ENCODE results near the gene TSPAN18.

TSPAN18 gene

DNA sequence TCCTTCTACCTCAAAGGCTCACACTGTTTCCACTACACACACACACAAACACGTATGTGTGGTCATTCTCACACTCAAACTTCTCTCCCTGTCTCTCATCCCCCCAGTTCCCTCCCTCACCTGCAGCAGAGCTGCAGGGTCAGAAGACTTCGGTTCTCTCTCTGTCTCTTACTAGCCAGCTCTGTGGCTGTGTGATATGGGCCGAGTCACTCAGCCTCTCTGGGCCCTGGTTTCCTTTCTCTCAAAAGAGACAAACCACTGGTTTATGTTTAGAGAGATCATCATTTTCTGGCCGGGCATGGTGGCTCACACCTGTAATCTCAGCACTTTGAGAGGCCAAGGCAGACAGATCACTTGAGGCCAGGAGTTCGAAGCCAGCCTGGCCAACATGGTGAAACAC, 21.1 kb downstream of the TSPAN18 start:
- TF ChIP-seq, protein P1, sequence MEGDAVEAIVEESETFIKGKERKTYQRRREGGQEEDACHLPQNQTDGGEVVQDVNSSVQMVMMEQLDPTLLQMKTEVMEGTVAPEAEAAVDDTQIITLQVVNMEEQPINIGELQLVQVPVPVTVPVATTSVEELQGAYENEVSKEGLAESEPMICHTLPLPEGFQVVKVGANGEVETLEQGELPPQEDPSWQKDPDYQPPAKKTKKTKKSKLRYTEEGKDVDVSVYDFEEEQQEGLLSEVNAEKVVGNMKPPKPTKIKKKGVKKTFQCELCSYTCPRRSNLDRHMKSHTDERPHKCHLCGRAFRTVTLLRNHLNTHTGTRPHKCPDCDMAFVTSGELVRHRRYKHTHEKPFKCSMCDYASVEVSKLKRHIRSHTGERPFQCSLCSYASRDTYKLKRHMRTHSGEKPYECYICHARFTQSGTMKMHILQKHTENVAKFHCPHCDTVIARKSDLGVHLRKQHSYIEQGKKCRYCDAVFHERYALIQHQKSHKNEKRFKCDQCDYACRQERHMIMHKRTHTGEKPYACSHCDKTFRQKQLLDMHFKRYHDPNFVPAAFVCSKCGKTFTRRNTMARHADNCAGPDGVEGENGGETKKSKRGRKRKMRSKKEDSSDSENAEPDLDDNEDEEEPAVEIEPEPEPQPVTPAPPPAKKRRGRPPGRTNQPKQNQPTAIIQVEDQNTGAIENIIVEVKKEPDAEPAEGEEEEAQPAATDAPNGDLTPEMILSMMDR (IDR thresholded peaks at IDR 0.05; ENCODE audit: borderline replicate concordance, control extremely low read depth, extremely low read depth, insufficient read depth, missing control alignments), result no peak
- DNase-seq (ENCODE audit: low spot score), result no peak
- in situ Hi-C loops (cut with MboI; ENCODE audit: low sequenced_read_pairs, unreplicated experiment), result no loop called here

DNA sequence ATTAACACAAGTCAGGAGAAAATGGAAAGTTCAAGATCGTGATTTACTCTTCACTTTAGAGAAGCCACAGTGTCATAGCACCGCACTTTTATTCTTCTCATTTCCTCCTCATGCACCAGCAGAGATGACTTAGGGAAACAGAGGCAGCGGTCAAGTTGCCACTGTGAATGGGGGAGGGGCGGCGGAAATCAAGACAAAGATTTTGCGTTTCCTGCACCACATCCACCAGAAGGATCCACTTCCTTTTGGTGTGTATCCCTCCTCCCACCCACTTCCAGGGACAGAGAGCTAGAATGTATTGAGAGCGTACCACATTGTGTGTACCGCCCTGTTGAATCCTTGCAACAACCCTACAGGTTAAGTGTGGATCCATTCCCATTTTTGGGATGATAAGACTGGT, 21.8 kb downstream of the TSPAN18 start:
- DNase-seq (ENCODE audit: low spot score), result no peak
- TF ChIP-seq, protein P1 (IDR thresholded peaks at IDR 0.05; ENCODE audit: borderline replicate concordance, control extremely low read depth, extremely low read depth, insufficient read depth, missing control alignments), result no peak
- in situ Hi-C loops (cut with MboI; ENCODE audit: low sequenced_read_pairs, unreplicated experiment), result no loop called here

DNA sequence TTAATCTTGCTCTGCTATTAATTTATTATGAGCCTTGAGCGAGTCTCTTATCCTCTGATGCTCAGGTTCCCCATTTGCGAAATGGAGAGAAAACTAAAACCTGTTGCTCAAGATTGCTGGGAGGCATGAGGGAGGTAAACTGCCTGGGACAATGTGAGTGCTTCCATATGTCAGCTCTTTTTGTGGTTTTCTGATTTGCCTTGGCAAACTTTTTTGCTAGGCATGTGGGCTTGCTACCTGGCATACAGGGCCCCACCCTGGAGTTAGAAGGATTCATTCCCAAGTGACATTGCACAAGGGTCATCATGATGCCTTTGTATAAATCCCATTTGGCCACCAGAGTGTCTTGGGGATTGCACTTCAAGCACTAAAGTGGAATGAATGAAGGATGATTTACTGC, 22.4 kb downstream of the TSPAN18 start:
- no peak for DNase-seq (ENCODE audit: low spot score)
- in situ Hi-C loops (cut with MboI; ENCODE audit: low sequenced_read_pairs, unreplicated experiment), result no loop called here
- TF ChIP-seq, protein P1 (IDR thresholded peaks at IDR 0.05; ENCODE audit: borderline replicate concordance, control extremely low read depth, extremely low read depth, insufficient read depth, missing control alignments), result no peak

DNA sequence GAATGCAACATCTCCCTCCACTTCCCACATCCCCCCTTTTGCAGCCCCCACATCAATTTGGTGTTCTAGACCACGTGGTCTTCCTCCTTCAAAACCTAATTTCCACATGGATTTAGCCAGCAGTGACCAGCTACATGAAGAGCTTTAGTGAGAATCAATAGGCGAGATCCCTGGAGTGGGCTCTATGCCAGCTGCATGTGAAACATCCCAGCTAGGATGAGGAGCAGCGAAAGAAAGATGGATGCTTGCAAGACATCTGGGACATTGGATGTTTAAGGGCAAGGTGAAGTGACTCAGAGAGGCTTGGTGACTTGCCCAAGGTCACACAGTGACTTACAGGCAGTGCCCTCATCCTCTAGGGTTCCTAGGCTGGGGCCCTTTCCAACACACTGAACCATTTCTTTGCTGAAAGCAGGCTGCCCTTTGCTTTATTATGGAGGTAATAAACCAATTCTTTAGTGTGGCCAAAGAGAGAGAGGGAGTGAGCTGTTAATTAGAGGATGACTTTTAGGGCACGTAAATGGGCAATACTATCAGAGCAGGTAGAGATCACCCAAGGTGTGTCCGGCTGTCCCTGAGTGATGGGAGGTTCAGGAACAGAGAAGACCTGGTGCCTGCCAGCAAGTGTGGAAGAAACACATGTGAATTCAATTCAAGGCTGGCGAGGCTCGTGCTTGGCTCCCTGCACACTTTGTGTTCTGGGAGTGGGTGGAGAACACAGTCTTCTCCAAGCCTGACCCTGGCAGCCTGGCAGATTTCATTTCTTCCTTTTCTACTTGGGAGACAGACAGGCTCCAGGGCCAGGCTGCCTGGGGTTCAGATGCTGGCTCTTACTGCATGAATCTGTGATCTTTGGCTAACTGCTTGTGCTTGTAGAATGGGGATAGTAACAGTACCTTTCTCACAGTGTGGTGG, 24.0 kb downstream of the TSPAN18 start:
- in situ Hi-C loops (cut with MboI; ENCODE audit: low sequenced_read_pairs, unreplicated experiment), result no loop called here
- no peak for DNase-seq (ENCODE audit: low spot score)

DNA sequence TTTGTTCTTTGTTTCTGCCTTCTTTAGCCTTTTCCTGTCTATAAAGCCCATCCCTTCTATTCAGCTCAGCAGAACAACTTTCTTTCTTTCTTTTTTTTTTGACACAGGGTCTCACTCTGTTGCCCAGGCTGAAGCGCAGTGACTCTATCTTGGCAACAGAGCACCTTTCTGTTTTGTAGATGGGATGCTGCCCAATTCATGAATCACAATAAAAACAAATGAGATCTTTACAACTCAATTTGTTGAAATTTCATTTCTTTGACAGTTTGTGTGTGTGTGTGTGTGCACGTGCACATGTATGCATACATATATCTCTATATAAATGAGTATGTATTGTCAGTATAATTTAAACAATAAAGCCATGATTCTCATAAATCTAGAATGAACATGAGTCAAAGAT, 25.5 kb downstream of the TSPAN18 start:
- TF ChIP-seq, protein P1 (IDR thresholded peaks at IDR 0.05; ENCODE audit: borderline replicate concordance, control extremely low read depth, extremely low read depth, insufficient read depth, missing control alignments), result no peak
- in situ Hi-C loops (cut with MboI; ENCODE audit: low sequenced_read_pairs, unreplicated experiment), result no loop called here

More for the DNA sequence above, 24.0 kb downstream of the TSPAN18 start:
- TF ChIP-seq, protein P1 (IDR thresholded peaks at IDR 0.05; ENCODE audit: borderline replicate concordance, control extremely low read depth, extremely low read depth, insufficient read depth, missing control alignments), result no peak

DNA sequence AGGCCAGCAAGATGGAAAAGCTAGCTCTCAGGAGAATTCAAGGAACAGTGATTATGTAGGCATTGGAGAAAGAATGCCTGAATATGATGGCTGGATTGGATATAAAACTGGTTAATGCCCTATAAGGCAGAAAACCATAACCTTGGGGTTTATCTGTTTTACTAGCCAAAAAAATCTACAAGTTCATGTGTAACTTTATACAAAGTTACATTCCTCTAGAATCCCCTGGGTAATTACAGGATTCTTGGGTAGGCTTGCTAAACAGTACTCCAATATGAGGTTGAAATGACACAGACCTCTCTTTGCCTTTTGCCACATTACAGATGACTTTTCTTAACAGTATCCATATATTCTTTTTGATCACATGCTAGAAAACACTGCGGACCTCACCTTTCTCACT, 26.0 kb downstream of the TSPAN18 start:
- no peak for DNase-seq (ENCODE audit: low spot score)
- in situ Hi-C loops (cut with MboI; ENCODE audit: low sequenced_read_pairs, unreplicated experiment), result no loop called here

More for the DNA sequence above, 25.5 kb downstream of the TSPAN18 start:
- no peak for DNase-seq (ENCODE audit: low spot score)

More for the DNA sequence above, 26.0 kb downstream of the TSPAN18 start:
- TF ChIP-seq, protein P1 (IDR thresholded peaks at IDR 0.05; ENCODE audit: borderline replicate concordance, control extremely low read depth, extremely low read depth, insufficient read depth, missing control alignments), result no peak

Data from GM13976 (cell line).